NCI-H1105 (cell line): Measurements from ENCODE around the gene PAWR.
A peak's percentile ranks its signal among the peaks of the same experiment; 100 is the strongest.

ENCODE experiments used
- DNase-seq: peaks from one replicate; lab custom pipeline; 2025; lab: John Stamatoyannopoulos, UW

Gene PAWR

DNA sequence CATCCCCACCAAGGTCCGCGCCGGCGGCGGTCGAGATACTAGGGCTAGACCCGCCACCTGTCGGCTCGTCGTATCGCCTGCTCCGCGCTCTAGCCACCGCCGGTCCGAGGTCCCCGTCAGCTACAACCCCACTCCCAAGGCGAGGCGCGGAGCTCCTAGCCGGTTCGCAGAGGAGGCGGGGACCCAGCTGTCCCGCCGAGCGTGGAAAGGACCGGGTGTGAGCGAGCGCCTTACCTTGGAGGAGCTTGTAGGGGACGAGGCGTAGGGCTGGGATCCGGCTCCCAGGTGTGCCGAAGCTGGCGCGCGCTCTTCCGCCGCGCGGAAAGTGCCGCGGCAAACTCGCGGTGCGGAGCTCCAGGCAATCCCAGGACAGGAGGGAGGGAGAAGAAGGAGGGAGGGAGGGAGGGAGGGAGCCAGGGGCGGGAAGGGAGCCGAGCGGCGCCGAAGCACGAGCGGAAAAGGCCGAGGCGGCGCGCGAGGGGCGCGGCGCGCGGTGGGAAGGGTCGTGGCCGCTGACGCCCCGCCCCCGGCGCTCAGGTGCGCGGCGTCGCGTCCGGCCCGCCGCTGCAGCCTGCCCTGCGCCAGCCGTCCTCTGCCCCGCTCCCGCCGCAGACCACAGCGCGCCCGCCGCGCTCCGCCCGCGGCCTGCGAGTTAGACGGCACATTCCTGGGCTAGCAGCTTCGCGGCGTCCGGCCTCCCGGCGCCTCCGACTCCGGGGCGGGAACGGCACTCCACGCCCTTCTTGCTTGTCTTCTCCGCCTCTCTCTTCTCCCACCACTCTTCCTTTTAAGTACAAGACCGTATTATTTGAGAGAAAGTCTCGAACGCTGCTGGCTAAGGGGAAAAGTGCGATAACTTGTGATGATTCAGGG is at the start of gene PAWR:
PAWR (minus strand) TSS at position 327 of the 873 bp plus-strand sequence. CDS start 720 bp downstream, outside the sequence.
- DNase-seq = peak; percentile 92

DNA sequence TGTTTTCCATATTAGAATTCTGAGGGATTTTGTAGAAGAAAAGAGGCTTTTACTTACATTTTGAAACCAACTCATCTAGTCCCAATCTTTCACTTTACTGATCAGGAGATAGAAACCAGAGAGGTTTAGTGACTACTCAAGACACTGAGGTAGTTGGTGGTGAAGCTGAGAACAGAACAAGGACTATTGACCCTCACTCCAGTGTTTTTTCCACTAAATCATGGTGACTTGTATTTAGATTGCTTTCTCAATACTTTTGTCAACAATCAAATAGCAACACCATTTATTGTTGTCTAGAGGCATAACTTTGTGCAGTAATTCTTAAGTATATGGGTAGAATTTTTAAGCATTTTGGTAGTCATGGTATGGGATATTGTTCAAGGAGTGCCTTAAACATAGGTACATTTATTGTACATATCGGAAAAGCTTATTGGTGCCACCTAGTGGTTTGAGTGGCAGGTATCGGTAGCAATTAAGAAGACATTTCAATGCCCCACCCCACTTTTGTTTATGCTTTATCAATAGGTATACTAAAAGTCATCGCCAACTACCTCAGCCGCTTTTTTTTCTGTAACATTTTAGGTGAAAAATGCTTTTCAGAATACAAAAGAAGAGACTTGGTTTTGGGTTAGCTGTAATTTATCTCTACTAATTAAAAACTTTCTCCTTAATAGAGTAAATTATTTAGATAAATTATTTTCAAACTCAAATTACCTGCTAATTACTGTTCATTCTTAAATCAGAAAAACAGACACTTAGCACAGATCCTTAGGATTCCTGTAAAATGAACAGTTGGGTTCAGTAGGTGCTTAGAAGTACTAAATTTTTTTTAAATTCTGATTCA is 47.3 kb upstream of the PAWR start:
- DNase-seq = peak; percentile 60

- DNase-seq = no peak
Measured at GRCh38 chr12:79732638-79733037, 41.9 kb upstream of the PAWR start.

DNA sequence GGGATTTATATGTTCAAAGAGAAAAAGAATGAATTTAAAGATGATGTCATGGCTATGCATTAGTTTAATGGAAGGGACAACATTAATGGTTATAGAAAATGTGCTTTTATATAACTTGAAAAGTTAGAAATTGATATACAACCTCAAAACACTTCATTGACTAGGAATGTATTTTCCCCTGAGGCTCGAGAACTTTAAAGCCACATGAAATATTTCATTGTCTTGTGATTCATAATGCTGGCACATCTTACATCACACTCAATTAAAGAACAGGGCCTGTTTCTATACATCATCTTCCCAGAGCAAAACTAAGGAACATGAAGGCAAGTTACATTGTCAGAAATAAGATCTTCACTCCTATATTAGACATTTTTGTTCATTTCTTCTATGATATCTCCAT is 35.2 kb upstream of the PAWR start:
- no peak for DNase-seq

DNA sequence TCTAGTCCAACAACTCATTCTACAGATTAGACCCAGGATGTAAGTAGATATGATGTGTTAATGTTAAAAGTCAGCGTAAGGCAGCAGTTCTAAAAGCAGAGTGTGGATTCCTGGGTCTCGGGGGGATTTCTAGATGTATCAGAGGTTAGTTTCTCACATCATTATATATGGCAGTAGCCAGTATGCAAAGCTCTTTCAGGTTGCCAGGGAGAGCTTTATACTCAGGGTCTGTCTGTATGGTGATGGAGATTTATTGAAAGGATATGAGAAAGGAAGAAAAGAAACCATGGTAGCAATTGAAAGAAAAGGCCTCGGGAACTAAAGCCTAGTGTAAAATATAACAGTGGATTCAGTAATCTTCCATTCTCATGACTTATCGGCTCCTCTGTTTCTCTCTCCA is 26.2 kb upstream of the PAWR start:
- no peak for DNase-seq

- DNase-seq = no peak
Measured at GRCh38 chr12:79715308-79715707, 24.5 kb upstream of the PAWR start.

DNA sequence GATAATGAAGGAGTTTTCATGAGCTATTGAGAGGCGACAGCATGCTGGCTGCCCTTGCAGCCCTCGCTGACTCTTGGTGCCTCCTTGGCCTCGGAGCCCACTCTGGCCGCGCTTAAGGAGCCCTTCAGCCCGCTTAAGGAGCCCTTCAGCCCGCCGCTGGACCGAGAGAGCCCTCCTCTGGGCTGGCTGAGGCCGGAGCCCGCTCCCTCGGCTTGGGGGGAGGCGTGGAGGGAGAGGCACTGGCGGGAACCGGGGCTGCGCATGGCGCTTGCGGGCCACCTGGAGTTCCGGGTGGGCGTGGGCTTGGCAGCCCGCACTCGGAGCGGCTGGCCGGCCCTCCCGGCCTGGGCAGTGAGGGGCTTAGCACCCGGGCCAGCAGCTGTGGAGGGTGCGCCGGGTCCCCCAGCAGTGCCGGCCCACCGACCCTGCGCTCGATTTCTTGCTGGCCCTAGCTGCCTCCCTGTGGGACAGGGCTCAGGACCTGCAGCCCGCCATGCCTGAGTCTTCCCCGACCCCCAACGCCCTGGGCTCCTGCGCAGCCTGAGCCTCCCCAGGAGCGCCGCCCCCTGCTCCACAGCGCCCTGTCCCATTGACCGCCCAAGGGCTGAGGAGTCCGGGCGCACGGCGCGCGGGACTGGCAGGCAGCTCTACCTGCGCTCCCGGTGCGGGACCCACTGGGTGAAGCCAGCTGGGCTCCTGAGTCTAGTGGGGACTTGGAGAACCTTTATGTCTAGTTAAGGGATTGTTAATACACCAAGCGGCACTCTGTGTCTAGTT is 20.1 kb upstream of the PAWR start:
- no peak for DNase-seq

DNA sequence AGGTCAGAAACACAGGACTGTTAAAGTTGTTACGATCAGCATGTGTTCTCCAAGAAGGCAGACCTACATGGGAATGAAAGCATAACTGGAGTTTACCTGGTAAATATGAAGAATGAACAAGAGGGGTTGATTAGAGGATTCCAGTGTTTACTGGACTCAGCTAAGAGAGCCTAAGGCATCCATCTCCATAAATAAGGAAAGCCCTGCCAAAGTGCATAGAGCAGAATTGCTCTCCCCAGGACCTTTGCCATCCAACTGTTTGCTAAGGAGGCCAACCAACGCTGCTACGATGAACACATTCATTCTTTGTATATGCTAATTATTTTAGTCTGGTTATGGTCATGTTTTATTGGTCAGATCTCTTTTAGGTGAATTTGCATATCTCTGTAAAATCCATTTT is 17.1 kb upstream of the PAWR start:
- no peak for DNase-seq

DNA sequence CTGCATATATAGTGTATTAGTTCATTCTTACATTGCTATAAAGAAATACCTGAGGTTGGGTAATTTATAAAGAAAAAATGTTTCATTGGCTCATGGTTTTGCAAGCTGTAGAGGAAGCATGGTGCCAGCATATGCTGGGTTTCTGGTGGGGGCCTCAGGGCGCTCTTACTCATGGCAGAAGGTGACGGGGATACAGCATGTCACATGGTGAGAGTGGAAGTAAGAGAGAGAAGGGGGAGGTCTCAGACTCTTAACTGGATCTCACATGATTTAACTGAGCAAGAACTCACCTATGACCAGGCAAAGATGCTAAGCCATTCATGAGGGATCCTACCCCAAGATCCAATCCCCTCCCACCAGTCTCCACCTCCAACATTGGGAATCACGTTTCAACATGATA is 15.9 kb upstream of the PAWR start:
- no peak for DNase-seq

- no peak for DNase-seq
Measured at GRCh38 chr12:79706156-79706555, 15.4 kb upstream of the PAWR start.

- DNase-seq = no peak
Measured at GRCh38 chr12:79698966-79699365, 8.2 kb upstream of the PAWR start.

DNA sequence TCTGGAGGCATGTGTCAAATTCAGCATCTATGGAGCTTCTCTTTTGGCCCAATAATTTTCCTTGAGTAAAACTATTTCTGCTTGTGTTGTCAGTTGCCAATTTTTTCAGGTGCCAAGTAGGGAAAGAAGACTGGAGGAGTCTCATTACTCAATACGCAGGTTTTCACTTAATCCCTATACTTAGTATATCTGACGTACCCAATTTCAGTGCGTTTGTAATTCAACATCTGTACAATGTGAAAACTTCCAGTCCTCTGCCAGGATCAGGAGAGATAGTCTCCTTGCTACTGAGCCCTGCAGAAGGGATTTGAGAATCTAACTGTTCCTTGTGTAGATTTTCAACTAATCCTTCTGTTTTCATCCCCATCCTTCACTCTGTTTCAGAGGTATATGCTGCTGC is 5.7 kb upstream of the PAWR start:
- no peak for DNase-seq

GRCh38 chr12:79692860-79693577 is 2.3 kb upstream of the PAWR start:
- no peak for DNase-seq

DNA sequence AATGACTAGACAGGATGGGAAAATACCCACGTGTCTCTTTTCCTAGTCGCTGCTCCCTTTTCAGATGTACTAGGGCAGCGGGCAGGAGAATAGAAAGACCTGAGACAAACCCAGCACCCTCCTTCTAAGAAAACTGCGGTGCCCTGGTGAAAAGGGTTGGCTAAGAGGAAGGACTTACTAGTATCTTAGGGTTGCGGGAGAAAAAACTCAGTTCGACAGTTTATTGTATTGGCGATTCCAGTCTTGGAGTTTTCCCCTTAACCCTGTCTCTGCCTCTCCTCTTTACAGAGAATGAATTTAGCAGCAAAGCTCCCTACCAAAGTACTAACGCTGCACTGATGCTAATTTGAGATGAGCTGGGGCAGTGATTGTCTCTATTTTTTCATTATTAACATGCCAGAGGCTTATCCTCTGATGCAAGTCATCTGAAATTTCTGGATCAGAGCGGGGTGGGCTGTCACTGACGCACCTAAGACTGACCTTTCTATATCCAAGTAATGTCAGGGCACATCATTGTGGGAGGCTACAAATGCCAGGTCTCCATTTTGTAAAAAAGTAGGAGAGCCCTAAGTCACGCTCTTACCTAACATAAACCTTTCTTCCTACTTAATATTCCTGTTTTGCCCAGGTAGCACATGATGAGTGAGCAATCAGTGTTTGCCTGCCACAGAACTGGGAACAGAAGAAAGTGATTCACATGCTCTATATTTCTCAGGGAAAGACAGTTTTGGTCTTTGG is 916 bp upstream of the PAWR start:
- no peak for DNase-seq

GRCh38 chr12:79690142-79690637 is 574 bp downstream of the PAWR start:
- DNase-seq = no peak

GRCh38 chr12:79689477-79690141 is 1.2 kb downstream of the PAWR start:
- DNase-seq = peak; percentile 42

GRCh38 chr12:79689061-79689476 is 1.7 kb downstream of the PAWR start:
- DNase-seq = no peak

- no peak for DNase-seq
Measured at GRCh38 chr12:79688376-79689060, 2.2 kb downstream of the PAWR start.

GRCh38 chr12:79687711-79688260 is 3.0 kb downstream of the PAWR start:
- DNase-seq = no peak
